ENCODE results near the gene FAM72A.
"Not testable (repeated sequence)": the region's sequence is repeated elsewhere in the genome, so short reads cannot be mapped to it uniquely, and the experiment has no call there.

Gene FAM72A

GRCh38 chr1:206173110-206173719, 29.4 kb downstream of the FAM72A start:
- not testable (repeated sequence) for DNase-seq

GRCh38 chr1:206169794-206170193, 32.8 kb downstream of the FAM72A start:
- DNase-seq: not testable (repeated sequence)

GRCh38 chr1:206167350-206168029, 35.1 kb downstream of the FAM72A start:
- not testable (repeated sequence) for DNase-seq

GRCh38 chr1:206145771-206146290, 56.8 kb downstream of the FAM72A start:
- DNase-seq: no peak

- DNase-seq: no peak
These were observed 58.0 kb downstream of the FAM72A start for GRCh38 chr1:206144605-206145004.

- no peak for DNase-seq
These were observed 59.0 kb downstream of the FAM72A start for GRCh38 chr1:206143537-206144172.

GRCh38 chr1:206142770-206143169, 59.9 kb downstream of the FAM72A start:
- no peak for DNase-seq

- no peak for DNase-seq
These were observed 60.6 kb downstream of the FAM72A start for GRCh38 chr1:206142011-206142410.

GRCh38 chr1:206136241-206136640, 66.4 kb downstream of the FAM72A start:
- no peak for DNase-seq

All from anterior cingulate cortex (tissue), 58 donors.